Neural cell (in vitro differentiated cells): Measurements from ENCODE around the gene TIMMDC1. TPM values are rescaled to one million over a fixed set of nuclear protein-coding genes. Genes with fewer than 3 reads are reported as not detected.

ENCODE experiments used
- H2AFZ ChIP-seq: fragments of 200-600, 300-800 bp; sonication (generic), shearing (Covaris generic); 2 replicates; pipeline ENCODE4 v1.6.0; 2014; ENCODE audit warnings: low read depth, mild to moderate bottlenecking, antibody characterized with exemption, low read length, moderate library complexity
- H3F3A ChIP-seq: fragments of 200-600 bp; shearing (Covaris generic); 2 replicates; pipeline ENCODE4 v1.6.1; 2016; ENCODE audit warnings: mild to moderate bottlenecking, moderate library complexity, mixed read lengths, antibody characterized with exemption, low read length; ENCODE audit not compliant: insufficient read depth, poor library complexity, severe bottlenecking
- H3K27ac ChIP-seq: fragments of 200-600, 300-800 bp; sonication (generic), shearing (Covaris generic); 2 replicates; pipeline ENCODE4 v1.5.1; 2014; ENCODE audit warnings: mild to moderate bottlenecking, low read length, moderate library complexity
- H3K27me3 ChIP-seq: fragments of 300-800, 200-600 bp; sonication (generic), shearing (Covaris generic); 2 replicates; pipeline ENCODE4 v1.6.0; 2014; ENCODE audit warnings: mild to moderate bottlenecking, low read depth, low read length, moderate library complexity; ENCODE audit not compliant: insufficient read depth
- H3K36me3 ChIP-seq: fragments of 300-800, 200-600 bp; sonication (generic), shearing (Covaris generic); 2 replicates; pipeline ENCODE4 v1.5.1; 2014; ENCODE audit warnings: mild to moderate bottlenecking, antibody characterized with exemption, low read length, moderate library complexity; ENCODE audit not compliant: insufficient read depth
- H3K4me2 ChIP-seq: fragments of 300-800, 200-600 bp; sonication (generic), shearing (Covaris generic); 2 replicates; pipeline ENCODE4 v1.6.0; 2014; ENCODE audit warnings: mild to moderate bottlenecking, low read length
- H3K4me3 ChIP-seq: fragments of 300-800, 200-600 bp; sonication (generic), shearing (Covaris generic); 2 replicates; pipeline ENCODE4 v1.5.1; 2014; ENCODE audit warnings: mild to moderate bottlenecking, low read length, moderate library complexity
- H3K79me2 ChIP-seq: fragments of 200-600 bp; shearing (Covaris generic); replicated peaks from 2 replicates; pipeline ENCODE4 v1.6.0; 2014; ENCODE audit warnings: mild to moderate bottlenecking, low read length, moderate library complexity; ENCODE audit not compliant: insufficient read depth
- H3K9ac ChIP-seq: fragments of 300-800, 200-600 bp; sonication (generic), shearing (Covaris generic); 2 replicates; pipeline ENCODE4 v1.6.1; 2016; ENCODE audit warnings: mild to moderate bottlenecking, low read length, mixed read lengths
- H3K9me2 ChIP-seq: fragments of 200-600 bp; shearing (Covaris generic); 2 replicates; pipeline ENCODE4 v1.6.1; 2016; ENCODE audit warnings: mild to moderate bottlenecking, low read length, mixed read lengths; ENCODE audit not compliant: insufficient read depth
- H3K9me3 ChIP-seq: fragments of 200-600, 300-800 bp; sonication (generic), shearing (Covaris generic); 2 replicates; pipeline ENCODE4 v1.6.1; 2016; ENCODE audit warnings: mild to moderate bottlenecking, mixed run types, low read length, moderate library complexity, mixed read lengths
- H4K20me1 ChIP-seq: fragments of 200-600 bp; shearing (Covaris generic); 2 replicates; pipeline ENCODE4 v1.6.1; 2016; ENCODE audit warnings: mild to moderate bottlenecking, mixed run types; ENCODE audit not compliant: insufficient read depth
- CTCF ChIP-seq: fragments of 450-650 bp; IDR thresholded peaks from 2 replicates; pipeline ENCODE4 v1.5.1; 2014; ENCODE audit warnings: antibody characterized with exemption, mild to moderate bottlenecking, moderate library complexity; ENCODE audit not compliant: poor library complexity, severe bottlenecking
- EP300 ChIP-seq: fragments of 450-650 bp; conservative IDR thresholded peaks from 2 replicates; pipeline ENCODE4 v1.6.1; 2014; ENCODE audit warnings: antibody characterized with exemption, mild to moderate bottlenecking, moderate library complexity; ENCODE audit not compliant: poor library complexity, severe bottlenecking
- EZH2 ChIP-seq: fragments of 200-600, 300-800 bp; shearing (Covaris generic), sonication (generic); IDR thresholded peaks from 2 replicates; pipeline ENCODE4 v1.6.1; 2014; ENCODE audit warnings: antibody characterized with exemption, low read length, borderline replicate concordance, mild to moderate bottlenecking; ENCODE audit not compliant: insufficient read depth, poor library complexity, severe bottlenecking
- MXI1 ChIP-seq: fragments of 450-650 bp; conservative IDR thresholded peaks from 2 replicates; pipeline ENCODE4 v1.6.1; 2014; ENCODE audit warnings: antibody characterized with exemption, mild to moderate bottlenecking; ENCODE audit not compliant: poor library complexity, severe bottlenecking
- POLR2AphosphoS5 ChIP-seq: IDR thresholded peaks from 2 replicates; pipeline ENCODE4 v1.6.1; 2012
- RAD21 ChIP-seq: fragments of 450-650 bp; conservative IDR thresholded peaks from 2 replicates; pipeline ENCODE4 v1.6.1; 2014; ENCODE audit warnings: antibody characterized with exemption, mild to moderate bottlenecking, moderate library complexity
- SMC3 ChIP-seq: fragments of 450-650 bp; conservative IDR thresholded peaks from 2 replicates; pipeline ENCODE4 v1.6.1; 2014; ENCODE audit warnings: antibody characterized with exemption, mild to moderate bottlenecking, moderate library complexity; ENCODE audit not compliant: poor library complexity
- TAF1 ChIP-seq: IDR thresholded peaks from 2 replicates; pipeline ENCODE4 v1.6.1; 2012; ENCODE audit warnings: low read depth
- polyA plus RNA-seq: library from polyadenylated mRNA; depleted of rRNA; stranded (reverse); fragments of >200 nt; gene quantifications from 2 replicates; pipeline ENCODE4 v1.2.3, GENCODE V29; 2014
- TF ChIP-seq, protein P1 (sequence below): IDR thresholded peaks from 2 replicates; pipeline ENCODE4 v1.6.1; 2012; ENCODE audit warnings: borderline replicate concordance

Gene TIMMDC1
- polyA plus RNA-seq, 1 donor from 2014 or later = 110 TPM

DNA sequence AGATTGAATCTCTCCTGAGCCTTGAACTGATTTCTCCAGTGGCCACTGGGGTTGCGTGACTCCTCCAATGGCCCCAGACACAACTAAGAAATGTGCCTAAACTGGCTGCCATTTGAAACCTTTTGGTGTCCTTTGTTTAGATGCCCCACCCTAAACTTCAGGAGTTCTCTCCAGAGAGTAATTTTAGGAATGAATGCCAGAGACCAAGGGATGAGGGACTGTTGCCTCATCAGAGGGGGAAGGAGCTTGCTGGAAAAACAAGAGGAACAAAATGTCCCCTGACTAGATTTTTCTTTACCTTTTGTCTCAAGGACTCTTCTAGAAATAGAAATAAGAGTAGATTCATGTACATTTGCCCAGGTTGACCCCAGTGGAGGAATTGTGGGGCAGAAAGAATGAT, 72.9 kb downstream of the TIMMDC1 start:
- Histone ChIP-seq H2AFZ (no peak overlapping the region), H3K36me3 (no peaks in the 10 kb centered on the region), H3K27ac (no peak overlapping the region), H4K20me1 (no peaks in the 10 kb centered on the region), H3K79me2 (no peaks in the 10 kb centered on the region), H3K9ac (no peak overlapping the region), H3K9me3 (no peaks in the 10 kb centered on the region), H3K4me2 (no peak overlapping the region), H3F3A (no peaks in the 10 kb centered on the region), H3K27me3 (no peaks in the 10 kb centered on the region), H3K9me2 (no peaks in the 10 kb centered on the region), H3K4me3 (no peak overlapping the region)
- TF ChIP-seq MXI1 = no peak
- TF ChIP-seq, protein P1, sequence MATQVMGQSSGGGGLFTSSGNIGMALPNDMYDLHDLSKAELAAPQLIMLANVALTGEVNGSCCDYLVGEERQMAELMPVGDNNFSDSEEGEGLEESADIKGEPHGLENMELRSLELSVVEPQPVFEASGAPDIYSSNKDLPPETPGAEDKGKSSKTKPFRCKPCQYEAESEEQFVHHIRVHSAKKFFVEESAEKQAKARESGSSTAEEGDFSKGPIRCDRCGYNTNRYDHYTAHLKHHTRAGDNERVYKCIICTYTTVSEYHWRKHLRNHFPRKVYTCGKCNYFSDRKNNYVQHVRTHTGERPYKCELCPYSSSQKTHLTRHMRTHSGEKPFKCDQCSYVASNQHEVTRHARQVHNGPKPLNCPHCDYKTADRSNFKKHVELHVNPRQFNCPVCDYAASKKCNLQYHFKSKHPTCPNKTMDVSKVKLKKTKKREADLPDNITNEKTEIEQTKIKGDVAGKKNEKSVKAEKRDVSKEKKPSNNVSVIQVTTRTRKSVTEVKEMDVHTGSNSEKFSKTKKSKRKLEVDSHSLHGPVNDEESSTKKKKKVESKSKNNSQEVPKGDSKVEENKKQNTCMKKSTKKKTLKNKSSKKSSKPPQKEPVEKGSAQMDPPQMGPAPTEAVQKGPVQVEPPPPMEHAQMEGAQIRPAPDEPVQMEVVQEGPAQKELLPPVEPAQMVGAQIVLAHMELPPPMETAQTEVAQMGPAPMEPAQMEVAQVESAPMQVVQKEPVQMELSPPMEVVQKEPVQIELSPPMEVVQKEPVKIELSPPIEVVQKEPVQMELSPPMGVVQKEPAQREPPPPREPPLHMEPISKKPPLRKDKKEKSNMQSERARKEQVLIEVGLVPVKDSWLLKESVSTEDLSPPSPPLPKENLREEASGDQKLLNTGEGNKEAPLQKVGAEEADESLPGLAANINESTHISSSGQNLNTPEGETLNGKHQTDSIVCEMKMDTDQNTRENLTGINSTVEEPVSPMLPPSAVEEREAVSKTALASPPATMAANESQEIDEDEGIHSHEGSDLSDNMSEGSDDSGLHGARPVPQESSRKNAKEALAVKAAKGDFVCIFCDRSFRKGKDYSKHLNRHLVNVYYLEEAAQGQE = no peak
- no peak for TF ChIP-seq EP300
- no peak for TF ChIP-seq RAD21
- no peak for TF ChIP-seq TAF1
- TF ChIP-seq SMC3 = no peak
- no peak for TF ChIP-seq CTCF
- TF ChIP-seq EZH2 = no peak
- TF ChIP-seq POLR2AphosphoS5 = no peak

DNA sequence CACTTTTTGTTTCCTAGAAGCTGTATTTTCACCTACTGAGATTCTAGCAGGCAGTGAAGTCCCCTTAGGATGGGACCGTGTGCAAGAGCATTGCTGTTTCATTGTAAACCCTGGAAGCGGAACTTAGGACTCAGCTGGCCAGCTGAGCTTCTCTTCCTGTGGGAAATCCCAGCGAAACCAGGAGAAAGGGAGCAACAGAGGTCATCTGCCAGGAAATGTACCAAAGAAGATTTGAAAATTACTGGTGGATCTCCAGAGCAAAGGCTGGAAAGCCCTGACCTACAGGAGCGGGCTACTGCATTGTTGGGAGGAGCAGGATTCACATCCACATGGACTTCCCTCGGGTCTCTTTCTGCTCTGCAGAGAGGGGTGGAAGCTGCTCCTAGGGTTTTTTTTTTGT, 73.3 kb downstream of the TIMMDC1 start:
- TF ChIP-seq EZH2 (no peak), POLR2AphosphoS5 (no peak), SMC3 (no peak), CTCF (no peak), EP300 (no peak), RAD21 (no peak), MXI1 (no peak), TAF1 (no peak)
- TF ChIP-seq, protein P1 = no peak
- Histone ChIP-seq H2AFZ (no peak overlapping the region), H3K27ac (no peak overlapping the region)

More for the DNA sequence above, 73.3 kb downstream of the TIMMDC1 start:
- no peaks in the 10 kb centered on the region for H3K79me2 ChIP-seq
- no peaks in the 10 kb centered on the region for H4K20me1 ChIP-seq
- no peaks in the 10 kb centered on the region for H3K9me2 ChIP-seq
- no peaks in the 10 kb centered on the region for H3K27me3 ChIP-seq
- H3K36me3 ChIP-seq = no peaks in the 10 kb centered on the region
- H3K9me3 ChIP-seq = no peaks in the 10 kb centered on the region
- H3K4me2 ChIP-seq = no peak overlapping the region
- no peak overlapping the region for H3K4me3 ChIP-seq
- H3F3A ChIP-seq = no peaks in the 10 kb centered on the region
- H3K9ac ChIP-seq = no peak overlapping the region
